RCC 7860 (cell line): ENCODE data around the gene CEP63.

ENCODE experiments used
- DNase-seq: peaks from one replicate; pipeline ENCODE4 v3.0.0-alpha.2; 2015; ENCODE audit warnings: low spot score
- FAIRE-seq: peaks from 2 replicates; lab custom pipeline; 2012; peaks lifted over from hg19 to GRCh38; lab: Jason Lieb, UNC

The CEP63 gene

DNA sequence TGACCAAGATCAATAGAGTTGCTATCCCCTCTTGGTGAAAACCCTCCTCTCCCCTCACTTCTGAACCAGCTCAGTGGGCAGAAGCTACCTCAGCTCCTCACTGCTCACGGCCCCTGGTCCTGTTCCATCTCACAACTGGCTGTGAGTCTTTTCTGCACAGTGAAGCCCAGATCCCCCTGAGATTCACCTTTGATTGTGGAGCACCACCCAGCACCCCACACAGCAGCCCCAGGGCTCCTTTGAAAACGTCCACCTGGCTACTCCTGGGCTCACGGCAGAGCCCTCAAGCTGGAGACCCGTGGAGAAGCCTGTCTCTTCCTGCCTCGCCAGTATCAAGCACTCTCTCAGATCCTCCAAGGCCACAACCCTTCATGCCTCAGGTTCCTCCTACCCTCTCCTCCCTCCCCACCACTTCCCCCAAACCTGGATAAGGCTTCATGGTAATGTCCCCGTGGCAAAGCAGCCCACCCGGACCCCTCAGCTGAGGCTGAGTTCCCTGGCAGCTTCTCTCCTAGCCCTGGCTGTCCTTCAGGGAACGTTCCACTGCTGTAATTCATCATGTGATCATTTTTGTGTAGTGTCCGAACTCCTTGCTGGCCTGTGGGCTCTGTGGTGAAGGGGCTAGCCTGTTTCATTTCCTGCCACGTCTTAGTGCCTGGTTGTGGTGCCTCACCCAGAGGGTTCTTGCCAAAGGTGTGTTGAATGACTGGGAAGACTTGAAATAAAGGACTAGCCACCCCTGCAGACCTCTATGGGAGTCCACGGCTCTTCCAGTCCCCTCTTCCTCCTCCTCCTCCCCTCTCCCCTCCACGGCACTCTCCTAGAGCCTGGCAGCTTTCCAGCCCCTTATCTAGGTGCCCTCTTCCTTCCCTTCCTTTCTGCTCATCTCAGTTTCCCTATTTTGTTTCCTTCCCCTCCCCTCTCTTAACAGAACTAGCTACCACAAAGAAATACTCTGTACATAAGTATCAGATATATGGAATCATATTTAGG lies 120.5 kb downstream of the CEP63 start:
- DNase-seq, result no peak
- FAIRE-seq, result no peak

DNA sequence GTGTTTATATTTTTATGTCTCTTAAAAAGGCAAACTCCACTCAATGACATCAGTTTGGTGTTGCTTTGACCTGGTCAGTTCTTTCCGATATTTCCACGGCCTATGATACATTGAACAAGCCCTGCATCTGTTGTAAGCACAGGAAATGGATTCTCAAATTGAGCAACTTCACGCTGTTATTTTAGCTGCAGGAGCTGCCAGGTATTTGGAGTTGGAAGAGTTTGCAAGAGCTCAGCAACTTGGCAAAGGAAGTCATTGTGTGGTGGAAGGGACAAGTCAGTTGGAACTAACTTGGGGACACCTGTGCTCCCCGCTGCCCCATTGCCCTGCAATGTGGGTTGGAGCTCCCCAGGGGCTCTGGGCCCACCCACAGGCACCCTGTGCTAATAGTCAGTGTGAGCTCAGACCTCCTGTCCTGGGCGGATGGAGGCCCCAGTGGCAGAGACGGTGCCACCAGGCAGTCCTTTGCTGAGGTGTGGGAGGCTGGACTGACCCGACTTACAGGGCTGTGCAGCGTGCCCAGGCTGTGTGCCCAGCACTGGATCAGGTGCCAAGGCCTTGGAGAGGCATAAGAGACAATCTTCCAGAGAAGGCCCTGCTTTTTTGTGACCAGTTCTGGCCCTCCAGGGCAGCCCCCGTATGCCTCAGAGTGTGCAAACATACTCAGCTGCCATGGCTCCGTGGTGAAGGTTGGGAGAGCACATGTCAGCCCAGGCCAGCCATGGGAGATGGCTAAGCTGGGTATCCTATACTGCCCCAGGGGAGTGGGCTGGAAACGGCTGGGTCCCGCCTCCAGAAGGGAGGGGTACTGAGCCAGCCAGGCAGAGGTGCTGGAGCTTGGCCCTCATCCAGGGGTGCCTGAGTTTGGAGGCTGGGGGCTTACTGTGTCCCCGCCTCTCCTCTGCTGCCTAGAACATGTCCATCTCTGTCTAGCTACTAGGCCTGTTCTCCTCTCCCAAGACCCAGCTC lies 121.5 kb downstream of the CEP63 start:
- DNase-seq (no peak), FAIRE-seq (no peak)

DNA sequence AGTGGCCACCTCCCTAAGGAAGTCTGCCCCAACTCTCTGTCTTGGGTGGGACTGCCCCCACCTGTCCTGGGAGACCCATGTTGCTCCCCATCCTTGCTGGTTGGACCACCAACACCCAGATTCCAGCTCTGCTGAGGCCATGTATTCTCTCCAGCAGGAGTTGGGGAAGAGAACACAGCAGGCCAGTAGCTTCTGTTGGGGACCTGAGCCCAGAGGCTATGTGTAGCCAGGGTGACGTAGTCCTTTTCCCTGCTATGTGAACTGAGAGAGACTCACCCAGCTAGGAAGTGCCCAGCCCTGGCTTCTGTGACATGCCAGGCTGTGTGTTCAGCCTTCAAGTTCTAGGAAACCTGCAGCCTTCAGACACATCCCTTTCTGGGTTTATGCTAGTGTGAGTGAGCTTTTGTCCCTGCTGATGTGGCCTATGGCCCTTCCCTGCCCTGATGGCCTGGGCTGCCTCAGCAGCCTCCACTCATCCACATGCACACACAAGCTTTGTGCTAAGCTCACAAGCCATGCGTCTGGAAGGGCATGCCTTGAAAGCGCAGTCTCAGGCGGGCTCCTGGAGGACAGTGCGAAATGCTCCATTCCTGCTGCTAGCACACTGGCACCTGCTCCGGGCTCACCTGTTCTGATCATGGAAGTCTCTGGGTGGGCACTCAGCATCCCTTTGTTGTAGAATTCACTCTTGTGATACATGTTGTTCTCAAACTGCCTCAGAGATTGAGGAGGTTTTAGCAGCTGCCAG lies 122.3 kb downstream of the CEP63 start:
- DNase-seq (no peak), FAIRE-seq (no peak)

DNA sequence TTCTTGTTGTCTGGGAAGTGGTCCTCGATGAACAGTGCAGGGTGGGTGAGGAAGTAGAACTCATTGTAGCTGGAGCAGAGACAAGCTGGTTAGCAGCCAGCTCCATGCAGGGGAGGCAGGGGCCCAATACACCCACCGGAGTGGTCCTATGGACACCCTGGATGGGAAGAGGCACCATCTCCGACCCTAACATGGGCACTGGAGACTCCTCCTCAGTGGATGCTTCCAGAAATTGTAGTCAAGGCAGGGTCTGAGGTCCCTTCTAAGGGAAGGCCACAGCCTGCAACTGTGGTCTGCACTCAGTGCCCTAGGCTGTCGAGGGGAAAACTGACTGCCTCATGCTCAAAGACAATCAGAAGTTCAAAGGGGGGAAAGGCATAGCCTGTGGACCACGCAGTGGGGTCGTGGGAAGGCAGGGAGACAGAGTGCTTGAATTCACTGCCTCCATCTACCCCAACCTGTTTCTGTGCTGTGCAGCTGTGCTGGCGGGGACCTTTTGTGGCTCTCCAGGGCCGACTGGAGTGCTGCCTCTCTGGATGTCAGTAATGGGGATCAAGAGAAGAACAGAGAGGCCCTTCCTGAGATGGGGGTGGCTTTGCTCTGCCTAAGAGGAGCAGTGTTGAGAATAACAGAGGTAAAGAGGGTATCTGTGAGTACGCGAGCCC lies 123.0 kb downstream of the CEP63 start:
- DNase-seq (no peak), FAIRE-seq (no peak)

GRCh38 chr3:134609821-134610431 lies 124.1 kb downstream of the CEP63 start:
- DNase-seq, result no peak
- FAIRE-seq, result no peak

DNA sequence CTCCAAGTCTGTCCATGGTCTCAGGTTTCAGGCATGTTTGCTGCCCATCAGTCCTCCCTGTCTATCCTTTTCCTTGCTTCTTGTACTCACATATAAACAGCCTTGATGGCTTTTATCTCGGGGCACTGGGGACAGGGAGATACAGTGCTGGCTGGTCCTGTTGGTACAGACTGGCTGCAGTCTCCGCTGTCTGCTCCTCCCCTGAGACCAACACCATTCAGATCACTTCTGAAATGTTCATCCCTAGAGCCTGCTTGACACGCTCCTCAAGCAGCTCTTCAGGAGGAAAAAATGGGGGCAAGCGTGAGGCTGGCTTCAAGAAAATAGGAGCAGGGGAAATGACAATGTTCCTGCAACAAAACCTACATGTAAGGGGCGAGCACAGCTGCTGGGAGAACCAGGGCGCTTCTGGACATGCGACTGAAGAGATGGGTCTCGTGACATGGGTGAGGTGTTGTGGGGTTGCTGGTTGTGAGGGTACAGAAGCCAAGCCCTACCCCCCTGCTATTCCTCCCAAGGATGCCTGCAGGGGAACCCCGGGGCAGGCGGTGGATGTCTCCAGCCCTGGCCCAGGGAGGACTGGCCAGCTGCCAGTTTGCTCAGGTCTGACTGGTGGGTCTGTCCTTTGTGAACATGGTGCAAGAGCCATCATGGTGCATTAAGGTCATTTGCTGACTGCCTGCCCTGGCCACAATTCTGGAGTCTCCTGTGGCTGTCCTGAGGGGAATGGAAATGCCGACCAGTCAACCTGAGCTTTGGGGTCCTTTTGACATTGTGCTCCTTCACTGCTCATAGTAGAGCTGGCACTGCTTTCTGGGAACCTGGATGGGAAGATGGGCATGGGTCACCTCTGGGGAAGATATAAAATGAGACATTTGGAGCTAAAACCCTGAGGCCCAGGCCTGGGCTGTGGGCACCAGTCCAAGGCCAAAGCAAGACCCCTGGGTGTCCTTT lies 124.9 kb downstream of the CEP63 start:
- no peak for FAIRE-seq
- DNase-seq, result no peak

DNA sequence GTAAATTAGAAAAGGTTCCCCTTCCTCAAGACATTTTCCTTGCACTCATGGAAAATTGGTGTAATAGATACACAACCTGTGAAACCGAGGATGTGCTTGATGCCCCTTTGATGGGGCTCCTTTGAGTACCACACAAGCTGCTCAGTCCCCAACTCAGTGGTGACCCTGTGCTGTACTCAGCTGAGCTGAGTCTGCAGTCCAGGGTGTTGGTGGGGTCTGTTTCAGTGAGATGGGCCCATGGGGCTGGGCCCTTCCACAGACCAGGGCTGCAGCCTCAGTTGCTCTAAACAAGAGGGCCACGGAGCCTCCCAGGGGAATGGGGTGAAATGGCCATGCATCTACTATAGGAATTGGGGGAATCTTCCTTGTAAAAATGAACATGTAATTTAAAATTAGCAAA lies 125.7 kb downstream of the CEP63 start:
- no peak for FAIRE-seq
- no peak for DNase-seq

GRCh38 chr3:134613006-134613520 lies 127.2 kb downstream of the CEP63 start:
- DNase-seq (no peak), FAIRE-seq (no peak)

- FAIRE-seq, result no peak
- DNase-seq, result no peak
These were observed 129.1 kb downstream of the CEP63 start for GRCh38 chr3:134614955-134615354.

DNA sequence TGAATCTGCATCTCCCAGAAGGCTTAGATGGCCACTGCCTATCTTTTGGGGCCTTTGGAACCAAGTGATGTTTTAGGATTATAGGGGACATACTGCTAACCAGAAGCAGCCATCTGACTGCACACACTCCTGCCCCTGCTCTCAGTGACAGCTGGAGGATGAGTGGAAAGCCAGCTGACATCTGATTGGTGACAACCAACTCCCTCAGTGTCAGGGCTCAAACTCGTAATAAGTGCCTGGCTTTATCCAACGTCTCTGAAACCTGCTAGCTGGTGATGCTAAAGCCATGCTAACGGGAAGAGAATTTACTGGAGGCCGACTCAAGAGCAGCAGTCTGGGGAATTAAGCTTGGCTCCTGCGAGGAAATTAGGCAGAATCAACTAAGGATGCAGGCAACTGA lies 129.9 kb downstream of the CEP63 start:
- DNase-seq, result no peak
- no peak for FAIRE-seq

DNA sequence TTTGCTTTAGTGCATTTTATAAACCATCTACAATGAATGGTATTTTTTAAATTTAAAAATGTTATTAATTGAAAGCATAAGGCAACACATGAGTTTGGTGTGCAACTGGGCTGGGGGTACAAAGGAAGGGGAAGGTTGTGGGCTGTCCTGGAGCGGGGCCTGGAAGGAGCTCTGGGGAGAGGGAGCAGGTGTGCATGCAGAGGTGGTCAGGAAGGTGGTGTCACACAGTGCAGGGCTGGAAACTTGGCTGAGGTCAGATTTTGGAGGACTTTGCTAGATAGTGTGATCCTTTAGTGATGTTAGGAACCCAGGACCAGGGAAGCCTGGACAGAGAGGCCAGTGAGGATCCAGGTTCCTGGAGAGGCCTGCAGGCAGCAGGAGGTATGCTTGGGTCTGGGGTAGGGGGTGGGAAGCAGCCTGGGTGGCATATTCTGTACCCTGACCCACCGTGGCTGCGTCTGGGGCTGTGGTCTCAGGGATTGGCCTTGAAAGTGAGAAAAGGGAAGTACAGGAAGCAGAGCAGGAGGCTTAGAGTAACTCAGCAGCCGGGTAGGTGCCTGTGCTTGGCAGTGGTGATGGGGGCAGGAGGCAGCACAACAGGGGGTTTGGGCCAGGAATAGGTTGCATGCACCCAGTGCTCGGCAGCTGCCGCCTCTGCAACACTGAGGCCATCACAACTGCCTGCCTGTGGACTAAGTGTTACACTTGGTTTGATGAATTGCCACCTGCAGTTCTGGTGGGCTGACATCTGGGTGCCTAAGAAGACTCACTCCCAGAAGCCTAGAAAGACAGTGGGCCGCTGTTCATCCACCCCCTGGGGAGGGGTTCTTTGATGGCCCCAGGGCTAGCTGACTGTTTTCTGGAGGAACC lies 132.0 kb downstream of the CEP63 start:
- DNase-seq (no peak), FAIRE-seq (no peak)

- FAIRE-seq (no peak), DNase-seq (no peak)
These were observed 132.8 kb downstream of the CEP63 start for GRCh38 chr3:134618478-134619300.

GRCh38 chr3:134619301-134619615 lies 133.4 kb downstream of the CEP63 start:
- DNase-seq (no peak), FAIRE-seq (no peak)

DNA sequence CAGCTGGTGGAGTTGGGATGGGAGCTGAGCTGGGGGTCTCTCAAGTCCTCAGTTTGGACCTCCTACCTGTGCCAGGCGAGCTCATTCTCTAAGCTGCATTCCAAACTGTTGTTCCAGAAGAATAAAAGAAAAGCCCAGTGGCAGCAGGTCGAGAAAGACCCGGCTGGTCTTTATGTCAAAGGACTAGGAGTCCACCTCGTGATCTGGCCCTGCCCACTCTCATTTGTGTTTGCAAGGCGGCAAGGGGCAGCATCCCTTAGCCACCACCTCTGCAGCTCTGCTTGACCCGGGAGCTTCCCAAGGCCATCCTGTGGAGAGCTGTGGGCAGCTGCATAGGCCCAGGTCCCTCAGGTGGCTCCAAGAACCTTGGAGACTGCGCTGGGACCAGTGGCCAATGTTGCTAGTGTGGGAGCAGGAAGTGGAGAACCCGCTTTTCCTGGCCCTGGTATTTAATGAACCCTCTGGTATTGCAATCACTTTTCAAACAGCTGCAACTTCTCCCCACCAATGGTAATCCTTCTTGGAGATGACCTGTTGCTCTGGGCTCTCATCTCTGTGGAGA lies 134.1 kb downstream of the CEP63 start:
- no peak for DNase-seq
- FAIRE-seq, result no peak

- FAIRE-seq (no peak), DNase-seq (no peak)
These were observed 134.7 kb downstream of the CEP63 start for GRCh38 chr3:134620476-134621115.

DNA sequence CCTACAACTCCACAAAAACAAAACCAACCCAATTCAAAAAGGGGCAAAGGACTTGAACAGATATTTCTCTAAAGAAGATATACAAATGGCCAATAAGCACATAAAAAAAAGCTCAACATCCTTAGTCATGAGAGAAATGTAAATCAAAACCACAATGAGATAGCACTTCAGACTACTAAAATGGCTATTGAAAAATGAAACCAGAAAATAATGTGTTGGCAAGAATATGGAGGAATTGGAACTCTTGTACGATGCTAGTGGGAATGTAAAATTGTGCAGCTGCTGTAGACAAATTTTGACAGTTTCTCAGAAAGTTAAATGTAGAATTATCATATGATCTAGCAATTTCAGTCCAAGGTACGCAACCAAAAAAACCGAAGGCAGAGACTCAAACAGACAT lies 136.0 kb downstream of the CEP63 start:
- FAIRE-seq, result no peak

More for the DNA sequence above, 136.0 kb downstream of the CEP63 start:
- DNase-seq, result no peak
